BE2C (cell line): ENCODE results near the gene ESPNL.

Source experiments
- DNase-seq: peaks from one replicate; pipeline ENCODE4 v3.0.0-alpha.2; 2020
- H3K27me3 ChIP-seq: fragments of 250-450 bp; sonication (Bioruptor Pico); 2 replicates; pipeline ENCODE4 v1.5.1; 2020; ENCODE audit warnings: mild to moderate bottlenecking
- H3K36me3 ChIP-seq: fragments of 250-450 bp; sonication (Bioruptor Pico); 2 replicates; pipeline ENCODE4 v1.5.1; 2020; ENCODE audit warnings: mild to moderate bottlenecking
- H3K4me1 ChIP-seq: fragments of 250-450 bp; sonication (Bioruptor Pico); 2 replicates; pipeline ENCODE4 v1.5.1; 2020
- H3K4me3 ChIP-seq: 2 replicates; pipeline ENCODE4 v1.5.1; 2011; ENCODE audit warnings: low read depth, low read length
- H3K9me3 ChIP-seq: fragments of 250-450 bp; sonication (Bioruptor Pico); 2 replicates; pipeline ENCODE4 v1.5.1; 2020
- CTCF ChIP-seq: IDR thresholded peaks from 2 replicates; pipeline ENCODE4 v1.5.1; 2012; ENCODE audit warnings: mild to moderate bottlenecking, low read depth, low read length

ESPNL gene

GRCh38 chr2:238151628-238152235, 51.6 kb downstream of the ESPNL start:
- no peaks in the 10 kb centered on the region for H3K36me3 ChIP-seq
- TF ChIP-seq CTCF, result no peak
- H3K27me3 ChIP-seq, result no peaks in the 10 kb centered on the region
- H3K4me1 ChIP-seq, result no peaks in the 10 kb centered on the region
- no peak overlapping the region for H3K4me3 ChIP-seq
- DNase-seq, result no peak
- no peaks in the 10 kb centered on the region for H3K9me3 ChIP-seq

- no peaks in the 10 kb centered on the region for H3K4me1 ChIP-seq
- no peaks in the 10 kb centered on the region for H3K9me3 ChIP-seq
- no peak for DNase-seq
- H3K36me3 ChIP-seq, result no peaks in the 10 kb centered on the region
- H3K4me3 ChIP-seq, result no peak overlapping the region
- TF ChIP-seq CTCF, result peak; percentile 26; the same call in 1 of the 2 replicates
- no peaks in the 10 kb centered on the region for H3K27me3 ChIP-seq
Measured at GRCh38 chr2:238152771-238153688, 52.9 kb downstream of the ESPNL start.

- H3K4me3 ChIP-seq, result no peak overlapping the region
- no peaks in the 10 kb centered on the region for H3K9me3 ChIP-seq
- no peak for TF ChIP-seq CTCF
- peaks cover 5% of the 10 kb centered on the region; the same call in 1 of the 2 replicates for H3K27me3 ChIP-seq
- DNase-seq, result no peak
- no peaks in the 10 kb centered on the region for H3K36me3 ChIP-seq
- H3K4me1 ChIP-seq, result no peaks in the 10 kb centered on the region
Measured at GRCh38 chr2:238154570-238154969, 54.4 kb downstream of the ESPNL start.

- TF ChIP-seq CTCF, result no peak
- no peaks in the 10 kb centered on the region for H3K9me3 ChIP-seq
- no peaks in the 10 kb centered on the region for H3K4me1 ChIP-seq
- DNase-seq, result no peak
- no peaks in the 10 kb centered on the region for H3K36me3 ChIP-seq
- peaks cover 5% of the 10 kb centered on the region; the same call in 1 of the 2 replicates for H3K27me3 ChIP-seq
- H3K4me3 ChIP-seq, result no peak overlapping the region
Measured at GRCh38 chr2:238155051-238155760, 55.1 kb downstream of the ESPNL start.

- no peaks in the 10 kb centered on the region for H3K9me3 ChIP-seq
- DNase-seq, result no peak
- no peaks in the 10 kb centered on the region for H3K36me3 ChIP-seq
- peaks cover 5% of the 10 kb centered on the region for H3K27me3 ChIP-seq
- H3K4me3 ChIP-seq, result no peak overlapping the region
- H3K4me1 ChIP-seq, result no peaks in the 10 kb centered on the region
- no peak for TF ChIP-seq CTCF
Measured at GRCh38 chr2:238155761-238156694, 55.9 kb downstream of the ESPNL start.
